ENCODE measurements around the gene GRAMD2B.
"Not testable (repeated sequence)": the region's sequence is repeated elsewhere in the genome, so short reads cannot be mapped to it uniquely, and the experiment has no call there.

Gene GRAMD2B

GRCh38 chr5:126428421-126428820 lies 5.2 kb downstream of the GRAMD2B start:
- no peak for ATAC-seq (ENCODE audit: low read depth)
- Mint-ChIP-seq H3K36me3 (no peaks in the 10 kb centered on the region), H3K27me3 (no peaks in the 10 kb centered on the region), H3K4me1 (peaks cover 15% of the 10 kb centered on the region), H3K27ac (no peak overlapping the region), H3K4me3 (no peak overlapping the region), H3K9me3 (no peaks in the 10 kb centered on the region)
- no peak for DNase-seq (ENCODE audit: low spot score in 2 of 2)

- DNase-seq (ENCODE audit: low spot score in 2 of 2) (no peak), ATAC-seq (ENCODE audit: low read depth) (no peak)
- no peaks in the 10 kb centered on the region for H3K4me1 Mint-ChIP-seq
- H3K27ac Mint-ChIP-seq: no peak overlapping the region
- no peaks in the 10 kb centered on the region for H3K9me3 Mint-ChIP-seq
- H3K36me3 Mint-ChIP-seq: no peaks in the 10 kb centered on the region
- H3K27me3 Mint-ChIP-seq: no peaks in the 10 kb centered on the region
- no peak overlapping the region for H3K4me3 Mint-ChIP-seq
Observed at GRCh38 chr5:126430631-126431030, 7.4 kb downstream of the GRAMD2B start.

GRCh38 chr5:126433701-126434100 lies 10.5 kb downstream of the GRAMD2B start:
- Mint-ChIP-seq H3K9me3 (no peaks in the 10 kb centered on the region), H3K36me3 (peaks cover 9% of the 10 kb centered on the region), H3K27me3 (no peaks in the 10 kb centered on the region), H3K4me3 (no peak overlapping the region), H3K27ac (no peak overlapping the region), H3K4me1 (no peaks in the 10 kb centered on the region)
- ATAC-seq (ENCODE audit: low read depth): no peak
- no peak for DNase-seq (ENCODE audit: low spot score in 2 of 2)

DNA sequence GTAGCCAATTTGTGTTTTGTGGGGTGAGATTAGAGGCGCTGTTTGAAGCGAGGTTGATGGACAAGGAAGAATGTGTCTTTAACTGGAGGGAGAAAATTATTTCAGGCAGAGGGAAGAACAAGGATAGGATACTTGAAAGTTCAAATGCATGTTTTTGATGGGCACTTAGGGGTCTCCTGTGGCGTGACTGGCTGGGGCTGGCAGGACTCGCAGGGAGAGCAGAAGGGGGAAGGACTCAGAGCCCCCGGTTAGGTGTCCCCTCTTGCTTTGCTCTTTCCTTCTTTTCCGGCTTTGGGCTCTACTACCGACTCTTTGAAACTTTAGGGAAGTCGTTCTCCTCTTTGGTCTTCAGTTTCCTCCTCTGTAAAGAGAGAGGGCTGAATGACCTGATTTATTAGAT lies 12.1 kb downstream of the GRAMD2B start:
- Mint-ChIP-seq H3K27me3 (no peaks in the 10 kb centered on the region), H3K9me3 (no peaks in the 10 kb centered on the region), H3K36me3 (peaks cover 12% of the 10 kb centered on the region), H3K27ac (no peak overlapping the region), H3K4me3 (no peak overlapping the region), H3K4me1 (no peaks in the 10 kb centered on the region)
- no peak for DNase-seq (ENCODE audit: low spot score in 2 of 2)
- ATAC-seq (ENCODE audit: low read depth): no peak

DNA sequence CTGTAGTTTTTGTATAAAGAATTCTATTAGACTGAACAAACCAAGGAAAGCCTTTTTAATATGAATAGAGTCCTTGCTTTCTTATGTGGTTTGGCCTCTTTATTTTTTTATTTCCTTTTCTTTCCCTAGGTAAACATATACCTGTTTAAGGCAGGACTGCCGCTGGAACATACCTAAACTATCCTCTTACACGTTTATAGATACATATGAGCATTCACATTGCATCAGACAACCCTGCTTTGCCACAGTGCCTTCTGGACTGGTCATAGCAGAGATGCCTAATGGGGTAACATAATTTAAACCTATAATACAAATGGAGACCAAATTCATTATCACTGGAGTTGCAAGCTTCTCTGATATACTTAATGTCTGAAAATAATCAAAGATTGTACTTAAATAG lies 12.5 kb downstream of the GRAMD2B start:
- no peak overlapping the region for H3K4me3 Mint-ChIP-seq
- no peaks in the 10 kb centered on the region for H3K4me1 Mint-ChIP-seq
- H3K27ac Mint-ChIP-seq: no peak overlapping the region
- no peaks in the 10 kb centered on the region for H3K27me3 Mint-ChIP-seq
- no peaks in the 10 kb centered on the region for H3K9me3 Mint-ChIP-seq
- peaks cover 12% of the 10 kb centered on the region for H3K36me3 Mint-ChIP-seq
- ATAC-seq (ENCODE audit: low read depth): no peak
- no peak for DNase-seq (ENCODE audit: low spot score in 2 of 2)

DNA sequence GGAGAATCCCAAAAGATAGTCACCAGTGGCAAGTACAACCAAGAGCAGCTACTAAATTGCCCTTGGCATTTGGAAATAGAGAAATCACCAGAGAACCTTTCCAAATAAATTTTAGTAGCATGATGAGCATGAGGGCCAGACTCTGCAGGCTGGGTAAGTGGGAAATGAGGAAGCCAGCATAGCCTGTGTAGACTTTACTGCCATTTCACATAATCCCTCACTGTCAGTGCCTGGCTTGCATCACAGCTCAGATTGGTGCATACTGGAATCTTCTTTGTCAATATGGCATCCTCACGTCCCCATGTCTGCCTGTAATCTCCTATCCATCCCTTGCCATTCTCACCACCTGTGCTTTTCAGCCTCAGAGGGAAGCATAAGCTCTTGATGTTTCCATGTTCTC lies 14.5 kb downstream of the GRAMD2B start:
- no peak overlapping the region for H3K4me3 Mint-ChIP-seq
- H3K9me3 Mint-ChIP-seq: no peaks in the 10 kb centered on the region
- no peaks in the 10 kb centered on the region for H3K4me1 Mint-ChIP-seq
- peaks cover 12% of the 10 kb centered on the region for H3K36me3 Mint-ChIP-seq
- no peak overlapping the region for H3K27ac Mint-ChIP-seq
- no peak for DNase-seq (ENCODE audit: low spot score in 2 of 2)
- no peak for ATAC-seq (ENCODE audit: low read depth)
- H3K27me3 Mint-ChIP-seq: no peaks in the 10 kb centered on the region

DNA sequence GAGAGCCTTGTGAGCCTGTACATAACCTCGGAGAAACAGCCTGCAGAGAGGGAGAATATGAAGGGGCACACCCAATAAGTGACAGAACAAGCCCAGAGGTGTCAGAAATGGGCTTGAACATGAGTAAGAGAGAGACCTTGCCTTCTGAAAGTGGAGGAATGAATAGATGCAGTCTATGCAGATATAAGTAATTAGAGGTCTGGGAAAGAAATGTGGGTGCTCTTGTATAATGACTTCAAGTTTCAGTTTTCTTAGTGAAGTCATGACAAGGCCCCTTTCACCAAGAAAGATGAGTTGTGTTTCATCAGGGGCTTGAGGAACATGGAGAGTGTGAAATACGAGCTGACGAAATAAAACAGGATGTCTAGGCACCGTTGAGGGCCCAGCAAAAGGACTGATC lies 15.1 kb downstream of the GRAMD2B start:
- Mint-ChIP-seq H3K4me1 (no peaks in the 10 kb centered on the region), H3K9me3 (no peaks in the 10 kb centered on the region), H3K27ac (no peak overlapping the region), H3K4me3 (no peak overlapping the region), H3K36me3 (peaks cover 12% of the 10 kb centered on the region), H3K27me3 (no peaks in the 10 kb centered on the region)
- DNase-seq (ENCODE audit: low spot score in 2 of 2) (no peak), ATAC-seq (ENCODE audit: low read depth) (no peak)

GRCh38 chr5:126438868-126439267 lies 15.7 kb downstream of the GRAMD2B start:
- Mint-ChIP-seq H3K27ac (no peak overlapping the region), H3K36me3 (peaks cover 15% of the 10 kb centered on the region), H3K9me3 (no peaks in the 10 kb centered on the region), H3K27me3 (no peaks in the 10 kb centered on the region), H3K4me3 (no peak overlapping the region), H3K4me1 (peaks cover 3% of the 10 kb centered on the region)
- DNase-seq (ENCODE audit: low spot score in 2 of 2): no peak
- no peak for ATAC-seq (ENCODE audit: low read depth)

GRCh38 chr5:126439724-126440123 lies 16.5 kb downstream of the GRAMD2B start:
- not testable (repeated sequence) for H3K4me1 Mint-ChIP-seq; H3K4me3 Mint-ChIP-seq; H3K27ac Mint-ChIP-seq; H3K27me3 Mint-ChIP-seq; DNase-seq (ENCODE audit: low spot score in 2 of 2); H3K9me3 Mint-ChIP-seq; ATAC-seq (ENCODE audit: low read depth)
- peaks cover 15% of the 10 kb centered on the region for H3K36me3 Mint-ChIP-seq

GRCh38 chr5:126441230-126441629 lies 18.0 kb downstream of the GRAMD2B start:
- Mint-ChIP-seq H3K27ac (no peak overlapping the region), H3K27me3 (no peaks in the 10 kb centered on the region), H3K4me3 (no peak overlapping the region), H3K36me3 (peaks cover 15% of the 10 kb centered on the region), H3K9me3 (no peaks in the 10 kb centered on the region), H3K4me1 (peaks cover 3% of the 10 kb centered on the region)
- ATAC-seq (ENCODE audit: low read depth): no peak
- DNase-seq (ENCODE audit: low spot score in 2 of 2): no peak

DNA sequence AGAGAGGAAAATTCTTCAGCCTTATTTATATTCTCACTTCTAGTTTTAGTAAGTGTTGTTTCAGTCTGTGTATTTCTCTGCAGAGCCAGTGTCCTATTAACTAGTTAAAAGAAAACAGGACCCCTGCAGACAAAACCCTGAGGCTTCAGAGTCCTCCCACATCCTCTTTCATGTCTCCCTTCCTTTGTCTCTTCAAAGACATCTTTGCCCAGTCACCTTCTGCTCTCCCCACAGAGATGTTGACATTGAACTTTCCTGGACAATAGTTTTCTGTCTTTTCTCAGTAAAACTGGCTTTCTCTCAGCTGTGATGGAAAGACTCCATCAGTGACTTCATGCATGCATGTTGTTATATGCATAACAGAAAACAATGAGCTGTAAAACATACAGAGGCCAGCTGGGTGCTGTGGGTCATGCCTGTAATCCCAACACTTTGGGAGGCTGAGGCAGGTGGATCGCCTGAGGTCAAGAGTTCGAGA lies 20.2 kb downstream of the GRAMD2B start:
- DNase-seq (ENCODE audit: low spot score in 2 of 2) (no peak), ATAC-seq (ENCODE audit: low read depth) (no peak)
- Mint-ChIP-seq H3K4me1 (peaks cover 3% of the 10 kb centered on the region), H3K4me3 (no peak overlapping the region), H3K36me3 (peaks cover 8% of the 10 kb centered on the region), H3K9me3 (no peaks in the 10 kb centered on the region), H3K27me3 (no peaks in the 10 kb centered on the region), H3K27ac (no peak overlapping the region)

DNA sequence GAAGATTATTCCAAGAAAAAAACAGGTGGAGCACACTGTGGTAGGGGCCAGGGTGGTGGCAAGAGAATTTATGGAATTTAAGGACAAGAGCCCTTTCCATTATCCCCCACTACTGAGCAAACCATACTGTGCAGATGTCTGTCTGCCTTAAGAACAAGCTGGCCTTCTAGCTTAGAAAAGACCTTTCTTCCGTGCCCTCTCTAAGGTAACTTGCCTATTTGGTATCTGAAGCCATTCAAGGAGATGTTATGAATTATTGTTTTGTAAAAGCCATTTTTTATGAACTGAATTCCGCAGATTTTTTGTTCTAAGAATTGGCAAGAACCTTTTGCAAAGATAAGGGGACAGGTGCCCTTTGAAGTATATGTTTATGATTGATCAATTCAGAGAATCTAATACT lies 20.9 kb downstream of the GRAMD2B start:
- no peak for ATAC-seq (ENCODE audit: low read depth)
- no peak for DNase-seq (ENCODE audit: low spot score in 2 of 2)
- Mint-ChIP-seq H3K27me3 (no peaks in the 10 kb centered on the region), H3K4me3 (no peak overlapping the region), H3K4me1 (peaks cover 3% of the 10 kb centered on the region), H3K27ac (no peak overlapping the region), H3K9me3 (no peaks in the 10 kb centered on the region), H3K36me3 (peaks cover 4% of the 10 kb centered on the region)

- no peak overlapping the region for H3K4me3 Mint-ChIP-seq
- no peak for ATAC-seq (ENCODE audit: low read depth)
- peaks cover 2% of the 10 kb centered on the region for H3K36me3 Mint-ChIP-seq
Observed at GRCh38 chr5:126445502-126446174, 22.4 kb downstream of the GRAMD2B start.

DNA sequence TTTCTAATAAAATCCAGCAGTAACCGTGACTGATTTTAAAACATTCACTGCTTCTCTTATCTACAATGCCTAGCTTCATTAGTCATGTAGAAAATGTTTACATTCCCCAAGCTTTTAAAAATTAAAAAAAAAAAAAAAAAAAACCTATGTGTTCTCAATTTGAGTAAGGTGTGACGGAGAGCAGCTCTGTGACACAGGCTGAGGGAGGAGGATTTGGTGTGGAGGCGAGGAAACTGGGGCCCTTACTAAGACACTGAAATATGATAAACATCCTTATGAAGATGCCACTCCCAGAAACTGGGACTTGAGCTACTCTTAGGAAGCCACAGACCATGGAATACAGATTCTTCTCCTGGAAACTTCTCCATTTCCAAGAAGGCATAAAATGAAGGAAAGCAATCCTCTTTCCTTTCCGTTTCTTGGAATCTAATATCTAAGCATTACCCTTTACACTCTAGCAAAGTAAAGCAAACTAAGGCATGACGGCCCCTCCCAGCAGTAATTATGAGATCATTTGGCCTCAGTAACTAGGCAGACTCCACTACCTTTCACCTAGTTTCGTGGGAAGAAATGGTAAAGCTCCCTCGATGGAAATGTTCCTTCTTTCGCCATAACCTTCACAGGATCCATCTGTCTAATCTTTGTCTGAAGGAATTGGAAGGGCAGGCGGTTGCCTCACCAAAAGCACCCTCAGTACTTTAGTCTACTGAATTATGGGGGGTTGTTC lies 23.5 kb downstream of the GRAMD2B start:
- H3K4me3 Mint-ChIP-seq: no peak overlapping the region
- H3K4me1 Mint-ChIP-seq: peaks cover 3% of the 10 kb centered on the region
- peaks cover 2% of the 10 kb centered on the region for H3K36me3 Mint-ChIP-seq
- H3K9me3 Mint-ChIP-seq: no peaks in the 10 kb centered on the region
- DNase-seq (ENCODE audit: low spot score in 2 of 2): no peak
- no peaks in the 10 kb centered on the region for H3K27me3 Mint-ChIP-seq
- ATAC-seq (ENCODE audit: low read depth): no peak
- H3K27ac Mint-ChIP-seq: no peak overlapping the region

More at GRCh38 chr5:126445502-126446174, 22.4 kb downstream of the GRAMD2B start:
- Mint-ChIP-seq H3K27me3 (no peaks in the 10 kb centered on the region), H3K27ac (no peak overlapping the region), H3K4me1 (peaks cover 3% of the 10 kb centered on the region), H3K9me3 (no peaks in the 10 kb centered on the region)
- no peak for DNase-seq (ENCODE audit: low spot score in 2 of 2)

- no peak overlapping the region for H3K27ac Mint-ChIP-seq
- H3K36me3 Mint-ChIP-seq: no peaks in the 10 kb centered on the region
- no peaks in the 10 kb centered on the region for H3K4me1 Mint-ChIP-seq
- DNase-seq (ENCODE audit: low spot score in 2 of 2) (no peak), ATAC-seq (ENCODE audit: low read depth) (no peak)
- no peaks in the 10 kb centered on the region for H3K9me3 Mint-ChIP-seq
- H3K4me3 Mint-ChIP-seq: no peak overlapping the region
- no peaks in the 10 kb centered on the region for H3K27me3 Mint-ChIP-seq
Observed at GRCh38 chr5:126448720-126449119, 25.5 kb downstream of the GRAMD2B start.

All from memory B cell (primary cell).